ENCODE results near the gene SOBP.

The SOBP gene

DNA sequence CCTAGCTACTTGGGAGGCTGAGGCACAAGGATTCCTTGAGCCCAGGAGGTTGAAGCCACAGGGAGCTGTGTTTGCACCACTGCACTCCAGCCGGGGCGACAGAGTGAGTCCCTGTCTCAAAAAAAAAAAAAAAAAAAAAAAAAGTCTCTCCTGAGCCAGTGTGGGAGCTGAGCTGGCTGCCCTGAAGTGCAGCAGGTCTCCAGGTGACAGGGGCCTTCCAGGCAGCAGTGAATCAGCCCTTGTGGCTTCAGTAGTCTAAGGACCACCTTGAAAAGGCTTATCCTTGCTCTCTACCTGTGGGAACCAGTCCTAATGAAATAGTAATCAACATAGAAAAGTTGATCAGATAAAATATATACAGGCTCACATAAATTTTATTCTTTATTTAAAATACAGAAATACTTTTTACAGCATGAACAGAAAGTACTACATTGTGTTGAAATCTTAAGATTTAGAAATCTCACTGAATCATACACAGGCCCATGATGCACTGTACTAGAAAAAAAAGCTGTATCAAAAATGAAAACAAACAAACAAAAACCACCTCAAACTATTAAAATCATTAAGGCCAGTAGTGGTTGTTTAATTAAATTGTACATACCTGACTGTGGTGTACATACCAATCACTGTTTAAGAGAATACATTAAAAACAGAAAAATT is 205.3 kb downstream of the SOBP start:
- no peaks in the 10 kb centered on the region for H3K36me3 ChIP-seq (ENCODE audit: control insufficient read depth, insufficient read depth, low read length)
- no peak overlapping the region for H3K4me3 ChIP-seq (ENCODE audit: low read length)
- peaks cover 2% of the 10 kb centered on the region for H3K4me1 ChIP-seq (ENCODE audit: control insufficient read depth, insufficient read depth, low read length)
- H3K9ac ChIP-seq (ENCODE audit: low read length), result no peak overlapping the region
- no peaks in the 10 kb centered on the region for H3K27me3 ChIP-seq (ENCODE audit: control insufficient read depth, insufficient read depth, low read length)
- no peak overlapping the region for H3K27ac ChIP-seq (ENCODE audit: low read depth, low read length)

DNA sequence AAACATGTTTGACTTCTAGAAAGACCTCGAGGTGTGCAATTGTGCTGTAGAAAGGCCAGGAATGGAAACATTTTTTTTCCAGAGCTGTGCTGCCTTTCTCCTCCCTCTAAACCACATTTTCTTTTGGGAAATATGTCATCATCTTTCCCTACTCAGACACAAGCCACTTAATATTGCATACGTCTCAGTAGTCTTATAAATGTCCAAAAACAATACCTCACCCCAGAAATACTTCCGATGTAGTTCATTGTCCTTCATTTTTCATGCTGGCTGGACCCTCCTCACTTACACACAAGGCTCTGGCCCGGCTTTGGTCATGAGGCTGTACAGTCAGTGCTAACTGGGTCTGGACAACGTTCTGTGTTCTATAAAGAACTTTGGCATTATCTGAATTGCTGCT is 207.8 kb downstream of the SOBP start:
- H3K4me1 ChIP-seq (ENCODE audit: control insufficient read depth, insufficient read depth, low read length), result no peaks in the 10 kb centered on the region
- H3K4me3 ChIP-seq (ENCODE audit: low read length), result no peak overlapping the region
- H3K9ac ChIP-seq (ENCODE audit: low read length), result no peak overlapping the region
- no peak overlapping the region for H3K27ac ChIP-seq (ENCODE audit: low read depth, low read length)
- H3K27me3 ChIP-seq (ENCODE audit: control insufficient read depth, insufficient read depth, low read length), result no peaks in the 10 kb centered on the region
- H3K36me3 ChIP-seq (ENCODE audit: control insufficient read depth, insufficient read depth, low read length), result no peaks in the 10 kb centered on the region

DNA sequence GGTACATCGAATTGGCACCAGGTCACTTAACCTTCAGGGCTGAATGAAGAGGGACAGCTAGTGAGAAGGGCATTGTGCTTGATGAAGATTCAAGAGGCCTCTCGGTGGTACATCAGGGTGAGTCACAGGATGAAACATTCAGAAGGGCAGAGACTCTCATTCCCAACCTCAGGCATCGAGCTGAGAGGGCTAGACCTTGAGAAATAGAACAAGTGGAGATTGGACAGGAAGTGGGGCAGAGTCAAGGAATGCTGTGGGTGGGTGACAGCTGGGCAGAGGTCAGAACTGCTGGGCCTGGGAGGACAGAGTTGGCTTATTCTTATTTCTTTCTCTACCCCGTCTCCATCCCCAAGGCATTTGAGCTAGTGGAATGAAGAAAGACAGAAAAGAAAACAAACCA is 208.2 kb downstream of the SOBP start:
- no peak overlapping the region for H3K4me3 ChIP-seq (ENCODE audit: low read length)
- no peaks in the 10 kb centered on the region for H3K27me3 ChIP-seq (ENCODE audit: control insufficient read depth, insufficient read depth, low read length)
- no peaks in the 10 kb centered on the region for H3K36me3 ChIP-seq (ENCODE audit: control insufficient read depth, insufficient read depth, low read length)
- H3K4me1 ChIP-seq (ENCODE audit: control insufficient read depth, insufficient read depth, low read length), result no peaks in the 10 kb centered on the region
- no peak overlapping the region for H3K9ac ChIP-seq (ENCODE audit: low read length)
- H3K27ac ChIP-seq (ENCODE audit: low read depth, low read length), result no peak overlapping the region

DNA sequence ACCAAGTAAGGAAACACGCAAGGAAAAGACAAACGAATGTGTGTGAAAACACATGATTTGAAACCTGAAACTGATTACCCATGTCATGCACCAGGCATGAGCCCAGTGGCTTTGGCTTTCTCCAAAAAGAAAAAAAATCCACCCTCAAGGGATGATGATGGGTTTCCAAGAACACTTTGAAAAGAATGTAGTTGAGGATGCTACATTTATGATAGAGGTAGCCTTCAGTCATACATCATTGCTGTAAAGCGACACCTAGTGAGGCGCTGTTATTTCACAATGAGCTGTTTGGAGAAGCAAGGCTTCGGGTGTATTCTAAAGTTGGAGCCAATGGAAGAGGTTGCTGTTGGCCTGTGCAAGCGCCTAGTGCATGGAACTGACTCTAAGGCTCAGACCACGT is 209.3 kb downstream of the SOBP start:
- no peak overlapping the region for H3K27ac ChIP-seq (ENCODE audit: low read depth, low read length)
- H3K27me3 ChIP-seq (ENCODE audit: control insufficient read depth, insufficient read depth, low read length), result no peaks in the 10 kb centered on the region
- H3K4me1 ChIP-seq (ENCODE audit: control insufficient read depth, insufficient read depth, low read length), result no peaks in the 10 kb centered on the region
- no peaks in the 10 kb centered on the region for H3K36me3 ChIP-seq (ENCODE audit: control insufficient read depth, insufficient read depth, low read length)
- H3K4me3 ChIP-seq (ENCODE audit: low read length), result no peak overlapping the region
- no peak overlapping the region for H3K9ac ChIP-seq (ENCODE audit: low read length)

DNA sequence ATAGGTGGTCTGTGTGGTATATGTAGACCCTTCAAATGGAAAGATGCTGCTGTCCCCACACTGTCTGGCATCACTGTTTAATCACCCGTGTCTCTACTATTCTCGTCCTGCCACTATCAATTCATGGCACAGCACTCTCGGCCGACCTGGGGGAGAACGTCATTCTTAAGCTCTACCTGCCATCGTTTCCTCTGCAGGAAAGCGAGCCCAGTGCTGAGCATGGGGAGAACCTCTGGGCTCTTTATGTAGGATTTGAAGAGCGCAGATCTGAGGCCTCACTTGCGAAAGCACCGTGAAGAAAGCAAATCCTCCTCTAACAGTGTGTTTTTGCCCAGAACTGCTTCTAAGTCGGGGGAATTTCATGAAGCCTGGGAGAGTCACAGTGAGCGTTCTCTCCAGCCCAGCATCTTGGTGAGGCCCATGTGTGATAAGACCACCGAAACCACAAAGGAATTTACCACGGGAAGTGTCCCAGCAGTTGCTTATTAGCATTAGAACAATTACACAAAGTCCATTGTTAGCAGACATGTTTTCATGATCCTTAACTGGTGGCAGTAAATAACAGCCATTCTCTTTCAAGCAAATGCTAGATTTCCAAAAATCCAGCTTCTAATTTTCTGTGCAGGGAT is 209.9 kb downstream of the SOBP start:
- Histone ChIP-seq H3K4me3 (ENCODE audit: low read length) (no peak overlapping the region), H3K36me3 (ENCODE audit: control insufficient read depth, insufficient read depth, low read length) (no peaks in the 10 kb centered on the region), H3K4me1 (ENCODE audit: control insufficient read depth, insufficient read depth, low read length) (no peaks in the 10 kb centered on the region), H3K9ac (ENCODE audit: low read length) (no peak overlapping the region), H3K27ac (ENCODE audit: low read depth, low read length) (no peak overlapping the region), H3K27me3 (ENCODE audit: control insufficient read depth, insufficient read depth, low read length) (no peaks in the 10 kb centered on the region)

DNA sequence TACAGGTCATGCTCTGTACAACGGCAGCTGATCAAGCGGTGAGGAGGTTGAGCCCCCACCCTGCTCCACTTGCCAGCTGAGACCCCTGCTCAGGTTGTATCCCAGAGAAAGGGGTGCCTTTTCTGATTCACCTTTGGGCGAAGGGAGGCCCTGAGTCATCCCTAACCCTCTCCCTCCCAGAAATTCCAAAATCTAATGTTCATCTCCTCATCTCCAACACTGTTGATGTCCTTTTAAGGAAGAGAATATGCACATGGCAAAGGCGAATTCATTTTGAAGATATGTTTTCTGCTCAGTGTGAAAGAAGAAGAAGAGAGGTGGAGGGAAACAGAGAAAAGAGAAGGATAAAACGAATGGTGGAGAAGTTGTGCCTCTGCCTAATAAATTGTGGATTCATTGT is 213.7 kb downstream of the SOBP start:
- no peaks in the 10 kb centered on the region for H3K36me3 ChIP-seq (ENCODE audit: control insufficient read depth, insufficient read depth, low read length)
- H3K4me3 ChIP-seq (ENCODE audit: low read length), result no peak overlapping the region
- H3K27me3 ChIP-seq (ENCODE audit: control insufficient read depth, insufficient read depth, low read length), result no peaks in the 10 kb centered on the region
- H3K27ac ChIP-seq (ENCODE audit: low read depth, low read length), result no peak overlapping the region
- H3K9ac ChIP-seq (ENCODE audit: low read length), result no peak overlapping the region
- H3K4me1 ChIP-seq (ENCODE audit: control insufficient read depth, insufficient read depth, low read length), result no peaks in the 10 kb centered on the region

GRCh38 chr6:107704347-107705013 is 214.6 kb downstream of the SOBP start:
- H3K9ac ChIP-seq (ENCODE audit: low read length), result no peak overlapping the region
- H3K27me3 ChIP-seq (ENCODE audit: control insufficient read depth, insufficient read depth, low read length), result no peaks in the 10 kb centered on the region
- H3K36me3 ChIP-seq (ENCODE audit: control insufficient read depth, insufficient read depth, low read length), result no peaks in the 10 kb centered on the region
- H3K4me3 ChIP-seq (ENCODE audit: low read length), result no peak overlapping the region
- H3K27ac ChIP-seq (ENCODE audit: low read depth, low read length), result no peak overlapping the region
- H3K4me1 ChIP-seq (ENCODE audit: control insufficient read depth, insufficient read depth, low read length), result no peaks in the 10 kb centered on the region

- H3K27me3 ChIP-seq (ENCODE audit: control insufficient read depth, insufficient read depth, low read length), result no peaks in the 10 kb centered on the region
- H3K9ac ChIP-seq (ENCODE audit: low read length), result no peak overlapping the region
- no peak overlapping the region for H3K27ac ChIP-seq (ENCODE audit: low read depth, low read length)
- H3K36me3 ChIP-seq (ENCODE audit: control insufficient read depth, insufficient read depth, low read length), result no peaks in the 10 kb centered on the region
- no peaks in the 10 kb centered on the region for H3K4me1 ChIP-seq (ENCODE audit: control insufficient read depth, insufficient read depth, low read length)
- no peak overlapping the region for H3K4me3 ChIP-seq (ENCODE audit: low read length)
Observed at GRCh38 chr6:107706516-107707115, 216.7 kb downstream of the SOBP start.

GRCh38 chr6:107707346-107708275 is 217.7 kb downstream of the SOBP start:
- Histone ChIP-seq H3K4me1 (ENCODE audit: control insufficient read depth, insufficient read depth, low read length) (no peaks in the 10 kb centered on the region), H3K4me3 (ENCODE audit: low read length) (no peak overlapping the region), H3K27ac (ENCODE audit: low read depth, low read length) (no peak overlapping the region), H3K27me3 (ENCODE audit: control insufficient read depth, insufficient read depth, low read length) (no peaks in the 10 kb centered on the region), H3K9ac (ENCODE audit: low read length) (no peak overlapping the region), H3K36me3 (ENCODE audit: control insufficient read depth, insufficient read depth, low read length) (no peaks in the 10 kb centered on the region)

DNA sequence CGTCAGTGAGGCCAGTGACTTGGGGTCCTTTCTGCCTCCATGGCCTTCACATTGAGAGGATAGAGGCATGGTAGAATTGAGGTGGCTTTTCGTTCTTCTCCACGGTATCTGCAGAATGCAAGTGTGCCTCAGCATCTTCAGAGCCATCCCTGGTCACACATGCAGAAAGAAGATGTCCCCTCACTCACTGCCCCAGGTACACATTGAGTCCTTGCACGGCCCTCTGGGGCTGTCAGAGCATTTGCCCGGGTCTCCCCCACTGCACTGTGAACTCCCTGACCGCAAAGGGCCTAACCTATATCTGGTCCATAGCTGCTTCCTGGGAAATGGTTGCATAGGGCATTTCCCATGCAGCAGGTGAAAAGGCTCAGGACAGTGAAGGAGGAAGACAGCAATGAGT is 218.5 kb downstream of the SOBP start:
- Histone ChIP-seq H3K27me3 (ENCODE audit: control insufficient read depth, insufficient read depth, low read length) (no peaks in the 10 kb centered on the region), H3K4me1 (ENCODE audit: control insufficient read depth, insufficient read depth, low read length) (no peaks in the 10 kb centered on the region), H3K27ac (ENCODE audit: low read depth, low read length) (no peak overlapping the region), H3K36me3 (ENCODE audit: control insufficient read depth, insufficient read depth, low read length) (no peaks in the 10 kb centered on the region), H3K9ac (ENCODE audit: low read length) (no peak overlapping the region), H3K4me3 (ENCODE audit: low read length) (no peak overlapping the region)

GRCh38 chr6:107709341-107709740 is 219.4 kb downstream of the SOBP start:
- Histone ChIP-seq H3K27ac (ENCODE audit: low read depth, low read length) (no peak overlapping the region), H3K9ac (ENCODE audit: low read length) (no peak overlapping the region), H3K27me3 (ENCODE audit: control insufficient read depth, insufficient read depth, low read length) (no peaks in the 10 kb centered on the region), H3K4me3 (ENCODE audit: low read length) (no peak overlapping the region), H3K4me1 (ENCODE audit: control insufficient read depth, insufficient read depth, low read length) (no peaks in the 10 kb centered on the region), H3K36me3 (ENCODE audit: control insufficient read depth, insufficient read depth, low read length) (no peaks in the 10 kb centered on the region)

Measured in rectal smooth muscle tissue (tissue), 1 donor.